DMS79 (cell line): ENCODE measurements around the gene NIBAN1.
"Not testable (repeated sequence)": the region's sequence is repeated elsewhere in the genome, so short reads cannot be mapped to it uniquely, and the experiment has no call there.

ENCODE experiments used
- DNase-seq: peaks from one replicate; lab custom pipeline; 2025; lab: John Stamatoyannopoulos, UW

The NIBAN1 gene, protein sequence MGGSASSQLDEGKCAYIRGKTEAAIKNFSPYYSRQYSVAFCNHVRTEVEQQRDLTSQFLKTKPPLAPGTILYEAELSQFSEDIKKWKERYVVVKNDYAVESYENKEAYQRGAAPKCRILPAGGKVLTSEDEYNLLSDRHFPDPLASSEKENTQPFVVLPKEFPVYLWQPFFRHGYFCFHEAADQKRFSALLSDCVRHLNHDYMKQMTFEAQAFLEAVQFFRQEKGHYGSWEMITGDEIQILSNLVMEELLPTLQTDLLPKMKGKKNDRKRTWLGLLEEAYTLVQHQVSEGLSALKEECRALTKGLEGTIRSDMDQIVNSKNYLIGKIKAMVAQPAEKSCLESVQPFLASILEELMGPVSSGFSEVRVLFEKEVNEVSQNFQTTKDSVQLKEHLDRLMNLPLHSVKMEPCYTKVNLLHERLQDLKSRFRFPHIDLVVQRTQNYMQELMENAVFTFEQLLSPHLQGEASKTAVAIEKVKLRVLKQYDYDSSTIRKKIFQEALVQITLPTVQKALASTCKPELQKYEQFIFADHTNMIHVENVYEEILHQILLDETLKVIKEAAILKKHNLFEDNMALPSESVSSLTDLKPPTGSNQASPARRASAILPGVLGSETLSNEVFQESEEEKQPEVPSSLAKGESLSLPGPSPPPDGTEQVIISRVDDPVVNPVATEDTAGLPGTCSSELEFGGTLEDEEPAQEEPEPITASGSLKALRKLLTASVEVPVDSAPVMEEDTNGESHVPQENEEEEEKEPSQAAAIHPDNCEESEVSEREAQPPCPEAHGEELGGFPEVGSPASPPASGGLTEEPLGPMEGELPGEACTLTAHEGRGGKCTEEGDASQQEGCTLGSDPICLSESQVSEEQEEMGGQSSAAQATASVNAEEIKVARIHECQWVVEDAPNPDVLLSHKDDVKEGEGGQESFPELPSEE

DNA sequence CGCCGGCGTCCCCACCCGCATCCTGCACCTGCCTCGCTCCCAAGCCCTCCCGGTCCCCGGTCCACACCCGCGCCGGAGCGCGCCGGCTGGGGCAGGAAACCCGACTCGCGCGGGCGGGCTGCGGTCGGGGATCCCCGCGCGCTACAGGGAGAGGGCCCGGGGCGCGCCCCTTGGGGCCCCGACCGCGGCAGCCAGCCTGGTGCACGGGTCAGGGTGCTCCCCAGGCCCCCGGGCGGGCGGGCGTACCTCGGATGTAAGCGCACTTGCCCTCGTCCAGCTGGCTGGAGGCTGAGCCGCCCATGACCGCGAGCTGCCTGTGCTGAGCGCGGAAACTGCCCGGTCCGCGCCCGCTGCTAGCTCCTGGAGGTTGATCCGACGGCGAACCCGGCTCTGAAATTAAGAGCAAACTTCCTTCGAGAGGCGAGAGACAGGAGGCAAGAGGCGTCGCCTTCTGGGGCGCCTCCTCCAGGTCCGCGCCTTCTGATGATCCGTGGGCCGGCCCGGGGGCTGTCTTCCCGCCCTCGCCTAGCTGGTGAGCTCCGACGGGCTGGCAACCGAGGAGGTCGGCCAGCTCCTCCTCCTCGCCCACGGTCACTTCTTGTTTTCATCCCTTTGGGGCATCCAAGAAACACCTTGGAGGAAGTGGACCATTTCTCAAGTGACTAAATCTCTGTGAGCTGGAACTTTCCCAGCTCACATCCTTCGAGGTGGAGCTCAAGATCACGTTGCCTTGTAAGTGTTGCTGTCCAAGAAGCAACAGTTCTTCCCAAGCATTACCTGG lies at the start of gene NIBAN1:
NIBAN1 (minus strand) TSS at position 453 of the 781 bp plus-strand sequence; CDS start at position 301, 152 bp downstream.
- peak; percentile 58 for DNase-seq

DNA sequence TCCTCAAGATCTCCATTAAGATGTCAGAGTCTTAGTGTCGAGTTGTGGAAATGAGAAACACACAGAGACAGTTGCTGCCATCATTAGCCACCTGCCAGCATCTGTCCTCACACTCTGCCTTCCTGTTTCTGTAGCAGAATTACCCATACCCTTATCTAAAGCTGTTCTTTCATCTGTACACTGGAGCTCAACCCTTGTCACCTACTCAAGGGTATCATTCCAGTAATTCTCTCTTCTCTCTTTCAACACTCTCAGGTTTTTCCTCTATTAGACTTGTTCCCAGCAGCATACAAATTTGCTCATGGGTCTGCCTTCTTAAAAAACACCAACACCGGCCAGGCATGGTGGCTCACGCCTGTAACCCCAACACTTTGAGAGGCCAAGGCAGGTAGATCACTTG lies 43.7 kb upstream of the NIBAN1 start:
- DNase-seq, result no peak

DNA sequence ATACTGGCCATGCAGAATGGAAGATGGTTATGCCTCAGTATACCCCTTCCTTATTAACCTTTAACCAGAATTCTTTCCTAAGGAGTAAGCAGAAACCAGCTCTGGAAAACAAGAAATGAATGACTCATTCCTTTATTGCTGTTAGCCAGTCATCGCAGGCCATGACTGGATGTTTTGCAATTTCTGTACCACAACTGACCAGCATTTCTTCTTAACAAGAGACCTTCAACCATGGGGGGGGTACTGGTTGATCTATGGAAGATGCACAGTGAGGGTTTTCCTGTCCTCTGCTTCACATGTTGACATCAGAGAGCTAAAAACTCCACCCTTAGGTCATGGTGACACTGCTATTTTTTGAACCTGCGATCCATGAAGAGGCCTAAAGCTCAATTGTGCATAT lies 43.0 kb upstream of the NIBAN1 start:
- DNase-seq, result no peak

DNA sequence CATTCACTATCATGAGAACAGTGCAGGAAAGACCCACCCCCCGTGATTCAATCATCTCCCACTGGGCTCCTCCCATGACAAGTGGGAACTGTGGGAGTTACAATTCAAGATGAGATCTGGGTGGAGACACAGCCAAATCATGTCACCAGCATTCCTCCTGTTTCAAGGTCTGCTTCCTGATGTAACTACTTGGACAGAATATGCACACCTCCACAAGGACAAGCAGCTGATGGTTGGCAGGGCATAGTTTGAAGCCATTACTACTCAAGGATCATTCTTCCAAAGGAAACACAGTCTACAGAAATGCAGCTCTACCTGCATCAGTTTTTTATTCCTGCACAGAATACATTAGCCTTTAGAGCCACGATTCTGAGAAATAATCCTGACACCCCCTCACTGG lies 42.6 kb upstream of the NIBAN1 start:
- DNase-seq, result no peak

DNA sequence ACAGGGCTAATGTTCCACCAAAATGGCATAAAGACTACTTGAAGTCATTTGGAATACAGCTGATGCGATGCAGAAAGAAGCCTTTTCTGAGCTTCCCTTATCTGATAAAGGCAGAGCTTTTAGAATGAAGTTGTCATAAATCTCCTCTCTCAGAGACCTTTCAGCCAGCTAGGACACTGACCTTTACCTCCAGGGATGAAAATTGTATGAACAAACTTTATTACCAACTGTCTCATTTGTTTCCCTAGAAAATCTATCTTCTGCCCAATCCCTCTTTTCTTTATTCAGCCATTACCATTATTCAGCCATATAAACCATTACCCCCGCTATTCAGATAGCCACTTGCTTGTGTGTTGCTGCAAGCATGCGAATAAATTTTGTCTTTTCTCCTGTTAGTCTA lies 41.3 kb upstream of the NIBAN1 start:
- DNase-seq, result no peak

DNA sequence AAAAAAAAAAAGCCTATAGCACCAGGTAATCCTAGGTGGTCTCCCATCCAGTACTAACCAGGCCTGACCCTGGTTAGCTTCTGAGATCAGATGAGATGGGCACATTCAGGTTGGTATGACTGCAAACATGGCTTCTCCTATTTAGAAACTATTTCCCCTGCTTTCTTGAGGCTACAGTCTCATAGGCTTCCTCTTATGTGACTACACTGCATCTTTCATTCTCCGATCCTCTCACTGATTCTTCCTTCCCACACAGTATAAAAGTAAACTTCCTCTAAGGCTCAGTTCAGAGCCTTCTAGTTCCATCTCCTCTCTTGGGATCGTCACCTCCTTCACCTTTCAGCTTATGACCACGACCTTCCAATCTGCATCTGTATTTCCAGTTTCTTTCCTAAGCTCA lies 40.6 kb upstream of the NIBAN1 start:
- no peak for DNase-seq

DNA sequence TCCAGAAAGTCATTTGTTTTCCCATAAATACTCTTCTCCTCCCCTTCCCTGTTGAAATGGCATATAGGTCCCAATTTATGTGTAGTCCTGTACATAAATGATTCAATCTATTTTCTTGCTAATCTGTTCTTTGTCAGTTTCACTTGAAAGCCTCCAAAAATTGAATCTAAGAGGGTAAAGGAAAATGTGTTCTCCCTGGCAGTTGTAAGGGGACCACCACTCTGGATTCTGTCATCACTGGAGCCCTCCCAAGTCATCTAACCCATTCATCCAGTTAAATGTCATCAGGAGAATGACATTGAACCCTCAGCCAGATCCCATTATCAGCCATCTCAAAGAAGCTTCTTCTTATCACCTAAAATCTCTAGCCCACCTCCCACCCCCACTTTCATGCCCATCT lies 36.1 kb upstream of the NIBAN1 start:
- DNase-seq, result no peak

DNA sequence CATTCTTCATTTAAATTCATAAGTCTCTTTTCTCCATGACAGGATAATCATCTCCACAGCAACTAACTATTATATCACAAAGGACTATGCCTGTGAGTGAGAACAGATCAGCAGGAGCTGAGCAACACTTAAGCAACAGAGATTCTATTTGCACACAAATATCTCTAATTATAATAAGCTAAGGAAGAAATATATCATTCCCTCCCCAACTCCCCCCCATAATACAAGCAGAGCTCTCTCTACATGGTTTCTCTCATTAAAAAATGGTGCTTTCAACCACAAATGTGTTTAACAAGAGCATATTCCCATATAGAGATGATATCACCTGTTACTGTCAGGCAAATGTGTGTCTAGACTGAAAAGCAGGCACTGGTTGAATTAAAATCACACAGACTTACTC lies 34.5 kb upstream of the NIBAN1 start:
- peak; percentile 46 for DNase-seq

DNA sequence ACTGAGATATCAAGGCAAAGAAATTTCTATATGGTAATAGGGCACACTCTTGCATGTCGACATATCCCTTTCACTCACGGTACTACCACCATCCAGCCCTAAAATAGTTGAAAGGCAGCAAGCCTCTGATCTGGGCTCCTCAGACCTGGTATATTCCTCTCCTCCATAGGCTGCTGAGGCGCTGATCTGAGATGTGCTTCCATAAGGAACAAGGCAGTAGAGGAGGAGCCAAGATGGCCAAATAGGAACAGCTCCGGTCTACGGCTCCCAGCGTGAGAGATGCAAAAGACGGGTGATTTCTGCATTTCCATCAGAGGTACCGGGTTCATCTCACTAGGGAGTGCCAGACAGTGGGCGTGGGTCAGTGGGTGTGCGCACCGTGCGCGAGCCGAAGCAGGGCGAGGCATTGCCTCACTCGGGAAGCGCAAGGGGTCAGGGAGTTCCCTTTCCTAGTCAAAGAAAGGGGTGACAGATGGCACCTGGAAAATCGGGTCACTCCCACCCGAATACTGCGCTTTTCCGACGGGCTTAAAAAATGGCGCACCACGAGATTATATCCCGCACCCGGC lies 27.1 kb upstream of the NIBAN1 start:
- DNase-seq, result not testable (repeated sequence)

DNA sequence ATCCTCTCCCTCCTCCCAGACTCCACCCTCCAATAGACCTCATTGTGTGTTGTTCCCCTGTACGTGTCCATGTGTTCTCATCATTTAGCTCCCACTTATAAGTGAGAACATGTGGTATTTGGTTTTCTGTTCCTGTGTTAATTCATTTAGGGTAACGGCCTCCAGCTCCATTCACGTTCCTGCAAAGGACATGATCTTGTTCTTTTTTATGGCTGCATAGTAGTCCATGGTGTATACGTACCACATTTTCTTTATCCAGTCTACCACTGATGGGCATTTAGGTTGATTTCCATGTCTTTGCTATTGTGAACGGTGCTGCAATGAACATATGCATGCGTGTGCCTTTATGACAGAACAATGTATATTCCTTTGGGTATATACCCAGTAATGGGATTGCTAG lies 25.7 kb upstream of the NIBAN1 start:
- DNase-seq, result not testable (repeated sequence)

DNA sequence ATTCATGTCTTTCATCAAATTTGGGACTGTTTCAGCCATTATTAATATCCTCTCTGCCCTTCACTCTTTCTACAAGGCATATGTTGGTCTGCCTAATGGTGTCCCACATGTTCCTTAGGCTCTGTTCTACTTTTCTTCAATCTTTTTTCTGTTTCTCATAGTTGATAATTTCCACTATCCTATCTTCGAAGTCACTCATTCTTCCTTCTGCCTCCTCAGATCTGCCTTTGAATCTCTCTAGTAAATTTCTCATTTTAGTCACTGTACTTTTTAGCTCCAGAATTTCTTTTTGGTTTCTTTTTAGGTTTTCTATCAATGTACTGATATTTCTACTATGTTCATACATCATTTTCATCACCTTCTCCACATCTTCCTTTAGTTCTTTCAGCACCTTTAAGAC lies 20.0 kb upstream of the NIBAN1 start:
- no peak for DNase-seq

DNA sequence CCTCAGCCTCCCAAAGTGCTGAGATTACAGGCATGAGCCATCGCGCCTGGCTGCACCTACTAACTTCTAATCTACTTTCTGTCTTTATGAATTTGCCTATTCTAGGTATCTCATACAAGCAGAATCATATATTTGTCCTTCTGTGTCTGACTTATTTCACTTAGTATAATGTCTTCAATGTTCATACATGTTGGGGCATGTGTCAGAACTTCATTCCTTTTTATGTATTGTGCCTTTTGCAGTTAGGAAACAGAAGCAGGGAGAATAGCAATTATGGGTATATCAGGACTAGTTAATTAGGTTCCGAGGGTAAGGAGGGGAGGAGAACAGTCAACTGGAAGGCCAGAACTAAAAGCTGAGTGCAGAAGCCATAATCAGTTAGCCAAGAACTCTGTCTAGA lies 18.0 kb upstream of the NIBAN1 start:
- DNase-seq, result no peak

DNA sequence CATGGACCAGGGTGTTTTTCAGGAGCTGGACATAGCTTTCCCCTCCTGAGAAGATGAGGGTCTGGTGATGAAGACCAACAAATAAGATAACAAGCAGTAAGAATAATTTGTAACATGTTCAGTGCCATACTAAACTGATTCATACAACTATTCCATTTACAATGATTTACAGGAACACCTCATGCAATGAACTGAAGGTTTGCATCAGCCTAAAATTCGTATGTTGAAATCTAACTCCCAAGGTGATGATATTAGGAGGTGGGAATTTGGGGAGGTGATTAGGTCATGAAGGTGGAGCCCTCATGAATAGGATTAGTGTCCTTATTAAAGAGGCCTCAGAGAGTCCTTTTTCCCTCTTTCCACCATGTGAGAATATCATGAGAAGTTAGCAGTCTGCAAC lies 15.9 kb upstream of the NIBAN1 start:
- no peak for DNase-seq

DNA sequence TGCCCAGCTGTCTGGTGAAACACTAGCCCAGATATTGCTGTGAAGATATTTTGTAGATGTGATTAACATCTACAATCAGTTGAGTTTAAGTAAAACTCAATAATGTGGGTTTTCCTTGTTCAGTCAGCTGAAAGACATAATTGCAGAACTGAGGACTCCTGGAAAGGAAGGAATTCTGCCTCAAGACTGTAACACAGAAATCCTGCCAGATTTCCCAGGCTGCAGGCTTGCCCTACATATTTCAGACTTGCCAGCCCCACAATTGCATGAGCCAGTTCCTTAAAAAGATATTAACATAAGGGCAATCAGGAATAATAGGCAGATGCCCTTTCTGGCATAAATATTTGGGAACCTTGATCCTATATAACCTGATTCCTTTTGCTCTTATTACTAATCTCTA lies 14.2 kb upstream of the NIBAN1 start:
- DNase-seq, result no peak

DNA sequence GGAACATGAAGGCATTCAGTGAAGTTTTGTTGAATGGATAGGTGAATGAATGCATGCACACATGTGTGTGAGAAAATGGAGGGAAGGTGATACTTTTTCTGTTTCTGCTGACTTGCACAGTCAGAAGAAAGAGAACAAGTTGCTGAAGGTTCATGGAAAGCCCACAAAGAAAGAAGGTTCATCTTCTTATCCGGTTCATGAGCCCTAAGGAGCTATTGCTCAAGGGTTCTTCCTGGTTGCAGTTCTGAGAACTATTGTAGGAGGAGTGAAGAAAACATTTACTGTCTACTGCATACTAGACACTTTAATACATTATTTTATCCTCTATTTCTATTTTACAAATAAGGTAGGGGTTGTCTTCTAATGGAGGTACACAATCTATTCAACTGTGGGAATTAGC lies 13.4 kb upstream of the NIBAN1 start:
- DNase-seq, result no peak

DNA sequence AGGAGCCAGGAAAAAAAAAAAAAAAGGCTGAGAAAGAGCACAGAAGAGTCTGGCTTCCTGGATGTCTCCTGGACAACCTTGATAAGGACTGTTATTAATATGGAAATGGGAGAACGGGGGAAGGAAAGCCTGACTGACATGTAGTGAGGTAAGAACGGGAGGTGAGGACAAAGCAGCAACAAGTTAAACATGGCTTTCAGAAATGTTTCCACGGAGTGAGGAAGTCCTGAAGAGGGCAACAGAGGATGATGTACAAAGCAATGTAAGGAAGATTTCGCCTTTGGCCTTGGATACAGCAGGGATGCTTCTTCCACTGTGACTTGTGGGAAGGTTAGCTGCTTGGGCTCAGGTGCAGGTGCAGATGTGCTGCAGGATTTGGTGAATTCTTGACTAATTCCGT lies 11.9 kb upstream of the NIBAN1 start:
- DNase-seq, result no peak

DNA sequence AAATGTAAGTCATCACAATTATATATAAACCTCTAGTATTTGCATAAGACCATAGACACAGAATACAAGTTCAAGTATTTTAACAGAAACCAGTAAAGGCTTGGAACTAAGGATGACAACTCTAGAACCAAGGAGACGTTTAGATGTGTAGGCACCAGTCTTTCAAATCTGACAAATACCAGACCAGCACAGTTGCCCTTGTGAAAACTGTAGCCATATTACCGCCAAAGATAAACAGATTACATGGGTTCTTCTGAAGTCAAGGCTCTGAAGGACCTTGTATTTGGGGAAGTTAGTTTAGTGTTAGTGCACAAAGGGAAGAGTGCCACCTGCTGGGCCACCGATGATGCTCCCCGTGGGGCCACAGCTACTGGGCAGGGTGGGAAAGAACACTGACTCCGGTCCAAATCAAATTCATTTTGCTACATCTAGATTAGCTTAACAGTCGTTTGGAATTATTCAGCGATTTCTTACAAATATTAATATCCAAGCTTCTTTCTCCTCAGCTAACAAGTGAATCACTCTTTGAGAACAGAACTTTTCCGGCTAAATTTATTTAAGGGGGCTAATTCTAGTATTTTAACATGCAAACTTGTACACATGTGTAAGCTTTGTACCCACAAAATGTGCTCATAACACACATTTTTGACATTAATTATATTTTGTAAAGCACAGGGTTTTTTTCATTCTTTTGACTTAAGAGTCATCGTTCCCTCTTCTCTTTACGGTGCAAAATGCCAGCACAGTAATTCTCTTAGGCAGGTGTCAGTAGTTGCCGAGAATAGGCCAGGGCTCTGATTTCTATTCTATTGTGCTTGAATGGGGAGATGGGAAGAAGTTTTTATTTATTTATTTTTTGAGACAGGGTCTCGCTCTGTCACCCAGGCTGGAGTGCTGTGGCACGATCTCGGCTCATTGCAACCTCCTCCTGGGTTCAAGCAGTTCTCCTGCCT lies 8.0 kb upstream of the NIBAN1 start:
- DNase-seq, result peak; percentile 35

DNA sequence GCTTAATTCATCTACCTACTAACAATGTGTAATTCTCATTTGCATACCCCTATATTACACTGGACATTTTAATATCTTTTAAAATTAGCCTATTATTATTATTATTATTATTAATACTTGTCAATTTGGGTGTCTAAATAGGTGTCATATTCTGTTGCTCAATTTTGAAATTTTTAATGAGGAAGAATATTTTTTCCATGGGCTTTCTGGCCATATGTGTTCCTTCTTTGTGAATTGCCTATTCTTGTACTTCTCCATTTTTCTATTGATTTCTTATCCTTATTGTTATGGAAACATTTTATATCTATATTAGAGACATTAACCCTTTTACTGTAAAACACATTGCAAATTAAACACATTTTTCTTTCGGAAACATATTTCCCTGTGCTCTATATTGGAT lies 6.4 kb upstream of the NIBAN1 start:
- DNase-seq, result no peak

DNA sequence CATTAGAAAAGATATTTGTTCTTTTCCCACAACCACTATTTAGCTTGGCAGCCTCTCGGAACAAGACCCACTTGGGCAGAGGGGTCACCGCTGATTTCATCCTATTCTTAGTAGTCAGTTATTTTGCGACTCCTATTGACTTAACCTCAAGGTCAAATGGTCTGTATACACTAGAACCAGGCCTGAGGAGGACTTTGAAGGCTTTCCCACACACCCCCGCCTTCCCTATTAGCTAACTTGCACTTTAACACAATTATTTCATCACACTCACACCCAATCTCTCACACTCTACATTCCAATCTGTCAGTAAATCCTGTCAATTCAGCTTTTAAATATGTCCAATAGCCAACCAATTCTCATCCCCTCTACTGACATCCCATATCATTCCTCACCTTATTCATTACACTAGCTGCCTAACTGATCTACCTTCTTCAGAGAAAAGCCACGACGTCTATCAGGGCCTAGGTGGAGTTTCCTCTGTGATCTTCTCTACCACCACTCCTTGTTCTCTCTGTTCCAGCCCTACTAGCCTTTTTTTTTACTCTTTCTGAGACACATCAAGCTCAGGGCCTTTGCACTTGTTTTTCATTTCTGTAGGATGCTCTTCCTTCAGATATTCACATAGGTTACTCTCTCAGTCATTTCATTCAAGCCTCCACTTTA lies 1.0 kb upstream of the NIBAN1 start:
- no peak for DNase-seq

DNA sequence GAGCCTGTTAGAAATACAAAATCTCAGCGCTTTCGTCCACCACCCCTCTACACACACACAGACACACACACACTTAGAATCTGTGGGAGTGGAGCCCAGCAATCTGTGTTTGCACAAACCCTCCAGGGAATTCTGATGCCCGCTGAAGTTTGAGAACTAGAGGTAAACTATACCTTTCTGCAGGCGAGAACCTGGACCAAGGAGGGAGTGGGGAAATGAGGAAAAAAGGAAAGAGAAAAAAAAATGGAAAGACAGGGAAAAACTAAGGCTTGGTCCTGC lies 468 bp upstream of the NIBAN1 start:
- no peak for DNase-seq
